Measurements from ENCODE around the gene FOXK1.
"Not testable (repeated sequence)": the region's sequence is repeated elsewhere in the genome, so short reads cannot be mapped to it uniquely, and the experiment has no call there.

FOXK1 gene

DNA sequence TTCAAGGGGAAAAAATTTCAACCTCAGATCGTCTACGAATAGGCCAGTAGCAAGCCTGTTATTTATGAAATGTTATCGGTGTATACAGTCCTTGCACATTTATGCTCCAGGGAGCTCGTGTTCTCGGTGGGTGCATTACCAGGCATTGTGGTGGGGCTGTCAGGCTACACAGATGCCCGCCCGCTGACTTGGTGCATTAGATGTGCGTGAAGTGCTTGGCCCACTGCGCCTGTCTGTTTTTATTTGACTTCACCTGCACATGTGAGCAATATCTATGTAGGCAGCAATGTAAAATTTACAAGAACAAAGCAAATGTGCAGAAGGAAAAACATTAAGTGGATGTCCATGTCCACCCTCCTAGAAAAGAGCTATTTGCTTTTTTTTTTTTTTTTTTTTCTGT lies 2.8 kb downstream of the FOXK1 start:
- CTCF ChIA-PET, result interaction anchor here (0.6 to 2.8 kb wide), 5 partner anchors 10 to 1666 kb away, joined by 3 to 16 read pairs (median 4); no protein-coding TSS in a partner anchor

DNA sequence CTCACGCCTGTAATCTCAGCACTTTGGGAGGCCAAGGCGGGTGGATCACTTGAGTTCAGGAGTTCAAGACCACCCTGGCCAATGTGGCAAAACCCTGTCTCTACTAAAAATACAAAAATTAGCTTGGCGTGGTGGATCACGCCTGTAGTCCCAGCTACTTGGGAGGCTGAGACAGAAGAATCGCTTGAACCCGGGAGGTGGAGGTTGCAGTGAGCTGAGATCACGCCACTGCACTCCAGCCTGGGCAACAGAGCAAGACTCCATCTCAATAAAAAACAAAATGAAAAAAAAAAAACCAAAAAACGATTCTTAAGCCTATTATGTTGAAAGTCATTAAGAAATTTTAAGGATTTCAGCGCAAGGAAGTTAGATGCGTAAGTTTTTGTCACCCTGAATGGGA lies 3.6 kb downstream of the FOXK1 start:
- POLR2A ChIA-PET, result interaction anchor here (1.7 kb wide), 1 partner anchor 44 kb away, joined by 4 read pairs; no protein-coding TSS in a partner anchor
- not testable (repeated sequence) for DNase-seq (ENCODE audit: low read depth, low spot score); H3K4me3 ChIP-seq (ENCODE audit: low read depth, low read length)
- CTCF ChIA-PET, result interaction anchor here (0.8 to 2.6 kb wide), 4 partner anchors 9 to 54 kb away, joined by 3 to 8 read pairs (median 4); no protein-coding TSS in a partner anchor

More for the DNA sequence above, 2.8 kb downstream of the FOXK1 start:
- no peak for DNase-seq (ENCODE audit: low read depth, low spot score)
- TF ChIP-seq, protein P1, sequence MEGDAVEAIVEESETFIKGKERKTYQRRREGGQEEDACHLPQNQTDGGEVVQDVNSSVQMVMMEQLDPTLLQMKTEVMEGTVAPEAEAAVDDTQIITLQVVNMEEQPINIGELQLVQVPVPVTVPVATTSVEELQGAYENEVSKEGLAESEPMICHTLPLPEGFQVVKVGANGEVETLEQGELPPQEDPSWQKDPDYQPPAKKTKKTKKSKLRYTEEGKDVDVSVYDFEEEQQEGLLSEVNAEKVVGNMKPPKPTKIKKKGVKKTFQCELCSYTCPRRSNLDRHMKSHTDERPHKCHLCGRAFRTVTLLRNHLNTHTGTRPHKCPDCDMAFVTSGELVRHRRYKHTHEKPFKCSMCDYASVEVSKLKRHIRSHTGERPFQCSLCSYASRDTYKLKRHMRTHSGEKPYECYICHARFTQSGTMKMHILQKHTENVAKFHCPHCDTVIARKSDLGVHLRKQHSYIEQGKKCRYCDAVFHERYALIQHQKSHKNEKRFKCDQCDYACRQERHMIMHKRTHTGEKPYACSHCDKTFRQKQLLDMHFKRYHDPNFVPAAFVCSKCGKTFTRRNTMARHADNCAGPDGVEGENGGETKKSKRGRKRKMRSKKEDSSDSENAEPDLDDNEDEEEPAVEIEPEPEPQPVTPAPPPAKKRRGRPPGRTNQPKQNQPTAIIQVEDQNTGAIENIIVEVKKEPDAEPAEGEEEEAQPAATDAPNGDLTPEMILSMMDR (IDR thresholded peaks at IDR 0.05; ENCODE audit: insufficient read depth, low read length, missing control alignments), result no peak
- H3K4me3 ChIP-seq (ENCODE audit: low read depth, low read length), result peak overlapping the region; percentile 80
- POLR2A ChIA-PET, result interaction anchor here (1.7 kb wide), 1 partner anchor 43 kb away, joined by 4 read pairs; no protein-coding TSS in a partner anchor

DNA sequence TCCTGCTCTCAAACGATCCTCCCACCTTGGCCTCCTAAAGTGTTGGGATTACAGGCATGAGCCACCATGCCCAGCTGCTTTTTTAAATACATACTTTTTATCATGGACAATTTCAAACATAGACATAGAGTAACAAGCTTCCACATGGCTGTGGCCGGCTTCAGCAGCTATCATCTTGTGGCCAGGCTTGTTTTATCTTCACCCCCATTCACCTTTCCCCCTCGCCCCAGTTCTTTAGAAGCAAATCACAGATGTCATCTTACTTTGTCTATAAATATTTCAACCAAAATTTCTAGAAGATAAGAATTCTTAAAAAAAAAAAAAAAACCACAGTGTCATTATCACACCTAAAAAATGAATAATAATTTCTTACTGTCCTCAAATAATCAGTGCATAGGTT lies 5.9 kb downstream of the FOXK1 start:
- POLR2A ChIA-PET, result no interaction called here
- CTCF ChIA-PET, result no interaction called here
- no peak overlapping the region for H3K4me3 ChIP-seq (ENCODE audit: low read depth, low read length)
- DNase-seq (ENCODE audit: low read depth, low spot score), result no peak
- TF ChIP-seq, protein P1 (IDR thresholded peaks at IDR 0.05; ENCODE audit: insufficient read depth, low read length, missing control alignments), result no peak

DNA sequence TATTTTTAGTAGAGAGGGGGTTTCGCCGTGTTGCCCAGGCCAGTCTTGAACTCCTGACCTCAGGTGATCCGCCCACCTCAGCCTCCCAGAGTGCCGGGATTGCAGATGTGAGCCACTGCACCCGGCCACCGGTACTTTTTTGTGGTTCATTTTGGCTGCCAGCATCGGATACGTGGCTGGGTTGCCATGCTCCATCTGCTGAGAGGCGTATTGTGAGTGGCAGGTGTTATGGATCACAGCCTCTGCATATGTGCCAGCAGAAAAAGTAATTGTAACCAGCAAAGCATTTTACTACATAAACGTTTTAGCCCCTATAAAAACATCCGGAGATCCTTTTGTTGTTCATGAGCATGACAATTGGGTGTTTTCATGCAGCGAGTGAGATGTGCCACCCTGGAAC lies 7.1 kb downstream of the FOXK1 start:
- no peak for DNase-seq (ENCODE audit: low read depth, low spot score)
- TF ChIP-seq, protein P1 (IDR thresholded peaks at IDR 0.05; ENCODE audit: insufficient read depth, low read length, missing control alignments), result no peak
- H3K4me3 ChIP-seq (ENCODE audit: low read depth, low read length), result no peak overlapping the region
- ChIA-PET CTCF (no interaction called here), POLR2A (no interaction called here)

DNA sequence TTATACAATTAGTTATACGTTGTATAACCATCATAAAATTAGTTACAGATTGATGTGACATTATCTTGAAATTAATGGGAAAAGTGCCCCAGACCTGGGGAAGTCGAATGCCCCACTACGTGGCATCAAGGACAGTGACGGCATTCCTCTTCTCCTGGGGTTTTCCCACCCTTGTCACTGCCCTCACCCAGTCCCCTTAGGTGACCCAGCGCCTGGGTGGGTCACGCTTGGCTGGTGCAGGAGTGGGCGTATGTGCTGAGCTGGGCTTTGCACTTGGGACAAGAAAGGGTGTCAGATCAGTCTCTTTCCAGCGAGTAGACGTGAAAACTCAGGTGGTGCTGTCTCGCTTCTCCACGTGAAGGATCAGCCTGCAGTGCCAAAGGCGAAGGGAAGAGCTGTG lies 7.6 kb downstream of the FOXK1 start:
- TF ChIP-seq, protein P1 (IDR thresholded peaks at IDR 0.05; ENCODE audit: insufficient read depth, low read length, missing control alignments), result no peak
- CTCF ChIA-PET, result interaction anchor here (1.5 kb wide), 1 partner anchor 58 kb away, joined by 5 read pairs; no protein-coding TSS in a partner anchor
- DNase-seq (ENCODE audit: low read depth, low spot score), result no peak
- H3K4me3 ChIP-seq (ENCODE audit: low read depth, low read length), result no peak overlapping the region
- POLR2A ChIA-PET, result interaction anchor here (0.7 kb wide), 1 partner anchor 37 kb away, joined by 3 read pairs; no protein-coding TSS in a partner anchor

DNA sequence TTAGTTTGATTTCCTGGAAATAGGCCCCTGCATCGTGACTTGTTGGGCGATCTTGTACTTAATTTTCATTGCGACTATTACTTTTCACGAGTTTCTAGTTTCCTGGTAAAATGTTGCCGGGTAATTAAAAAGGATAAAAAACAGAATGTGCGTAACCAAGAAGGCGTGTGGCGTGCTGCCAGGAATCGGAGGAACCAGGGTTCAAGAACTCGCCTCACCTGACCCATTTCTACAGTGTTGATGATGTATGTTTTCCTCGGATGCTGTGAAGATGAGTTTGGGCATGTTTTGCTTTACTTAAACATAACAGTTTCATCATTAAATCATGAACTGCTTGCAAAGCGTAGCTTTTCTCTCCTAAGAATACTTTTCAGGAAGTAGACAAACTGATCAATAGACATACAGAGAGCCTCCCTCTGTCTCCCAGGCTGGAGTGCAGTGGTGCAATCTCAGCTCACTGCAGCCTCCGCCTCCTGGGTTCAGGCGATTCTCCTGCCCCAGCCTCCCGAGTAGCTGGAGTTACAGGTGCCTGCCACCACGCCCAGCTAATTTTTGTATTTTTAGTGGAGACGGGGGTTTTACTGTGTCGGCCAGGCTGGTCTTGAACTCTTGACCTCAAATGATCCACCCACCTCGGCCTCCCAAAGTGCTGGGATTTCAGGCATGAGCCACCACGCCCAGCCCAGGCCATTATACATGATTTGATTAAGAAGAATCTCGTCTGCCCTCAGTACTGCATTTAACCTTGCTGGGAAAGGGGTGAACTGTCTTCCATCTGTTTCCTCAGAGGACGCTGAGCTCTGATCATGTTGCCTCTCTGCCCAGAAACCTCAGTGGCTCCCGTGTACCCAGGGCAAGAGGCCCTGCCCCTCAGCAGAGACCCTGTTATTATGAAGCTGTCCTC lies 9.1 kb downstream of the FOXK1 start:
- POLR2A ChIA-PET, result no interaction called here
- TF ChIP-seq, protein P1 (IDR thresholded peaks at IDR 0.05; ENCODE audit: insufficient read depth, low read length, missing control alignments), result no peak
- DNase-seq (ENCODE audit: low read depth, low spot score), result no peak
- H3K4me3 ChIP-seq (ENCODE audit: low read depth, low read length), result no peak overlapping the region
- CTCF ChIA-PET, result interaction anchor here (1.2 to 1.5 kb wide), 2 partner anchors 29 to 59 kb away, joined by 3 to 5 read pairs; no protein-coding TSS in a partner anchor

Measured in AG04449 (cell line).